ENCODE data around the gene LTF.

The LTF gene

GRCh38 chr3:46449755-46450552 lies 14.8 kb downstream of the LTF start (continued):
- TF ChIP-seq ZNF530 (tag by site-specific recombination; IDR thresholded peaks at IDR 0.05; ENCODE audit: low read depth), result no peak

GRCh38 chr3:46448721-46449120 lies 16.0 kb downstream of the LTF start:
- POLR2A ChIA-PET, result no interaction called here
- TF ChIP-seq ZNF174 (tag by site-specific recombination; IDR thresholded peaks at IDR 0.05), result no peak
- no peak for TF ChIP-seq GFI1B (tag by site-specific recombination; IDR thresholded peaks at IDR 0.05)
- no peak for TF ChIP-seq ZNF704 (tag by site-specific recombination; IDR thresholded peaks at IDR 0.05)
- no peak for TF ChIP-seq ZNF362 (tag by site-specific recombination; IDR thresholded peaks at IDR 0.05)
- no peak for TF ChIP-seq ZNF555 (tag by site-specific recombination; conservative IDR thresholded peaks at IDR 0.05)
- no peak for TF ChIP-seq ZNF335 (tag by site-specific recombination; conservative IDR thresholded peaks at IDR 0.05)
- no peak for TF ChIP-seq ZNF302 (tag by site-specific recombination; IDR thresholded peaks at IDR 0.05; ENCODE audit: low read depth)
- no peak for TF ChIP-seq RBAK (tag by site-specific recombination; IDR thresholded peaks at IDR 0.05)
- no peak for TF ChIP-seq ZEB2 (tag by site-specific recombination; IDR thresholded peaks at IDR 0.05)
- no peak for TF ChIP-seq EGR2 (tag by site-specific recombination; IDR thresholded peaks at IDR 0.05; ENCODE audit: low read depth)
- TF ChIP-seq PRDM4 (tag by site-specific recombination; IDR thresholded peaks at IDR 0.05), result no peak
- TF ChIP-seq KLF7 (tag by site-specific recombination; IDR thresholded peaks at IDR 0.05; ENCODE audit: borderline replicate concordance), result no peak
- no peak for TF ChIP-seq ZNF391 (tag by site-specific recombination; IDR thresholded peaks at IDR 0.05; ENCODE audit: borderline replicate concordance, low read depth)
- no peak for TF ChIP-seq ZNF398 (tag by site-specific recombination; IDR thresholded peaks at IDR 0.05)
- no peak for TF ChIP-seq IKZF3 (tag by site-specific recombination; IDR thresholded peaks at IDR 0.05)
- no peak for TF ChIP-seq ZNF776 (tag by site-specific recombination; IDR thresholded peaks at IDR 0.05; ENCODE audit: borderline replicate concordance)

More at GRCh38 chr3:46448721-46449120, 16.0 kb downstream of the LTF start:
- Histone ChIP-seq H3K9me3 (ENCODE audit: control insufficient read depth, insufficient read depth, low read depth, low read length) (no peaks in the 10 kb centered on the region), H3K4me3 (ENCODE audit: low read depth, low read length) (no peak overlapping the region), H3K36me3 (ENCODE audit: control insufficient read depth in 2 of 2, insufficient read depth in 1 of 2, low read length in 2 of 2) (no peaks in the 10 kb centered on the region), H3K27ac (ENCODE audit: extremely low read depth, low read depth, low read length) (no peak overlapping the region), H3K4me1 (ENCODE audit: control insufficient read depth, insufficient read depth, low read length) (no peaks in the 10 kb centered on the region)
- CTCF ChIA-PET, result interaction anchor here (0.6 to 1.9 kb wide), 5 partner anchors 15 to 926 kb away, joined by 3 to 7 read pairs (median 4); no protein-coding TSS in a partner anchor
